ENCODE data around the gene OR7C1.
"Not testable (repeated sequence)": the region's sequence is repeated elsewhere in the genome, so short reads cannot be mapped to it uniquely, and the experiment has no call there.

Gene OR7C1

DNA sequence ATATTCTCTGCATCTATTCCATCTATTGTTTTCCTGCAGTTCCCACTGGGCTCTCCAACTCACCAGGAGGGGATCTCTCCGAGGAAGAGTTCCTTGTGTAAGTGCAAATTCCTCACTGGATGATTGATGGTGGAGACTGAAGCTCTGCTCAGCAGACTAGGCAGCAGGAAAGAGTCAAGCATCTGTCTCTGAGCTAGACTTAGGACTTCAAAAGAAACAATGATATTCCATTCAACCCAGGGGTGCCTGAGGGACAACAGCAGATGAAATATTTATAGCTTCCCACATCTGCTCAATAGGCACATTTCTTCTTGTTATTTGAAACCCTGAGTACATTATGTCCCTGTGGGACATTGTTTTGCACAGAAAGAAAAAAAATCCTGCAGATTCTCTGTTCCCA lies at the start of gene OR7C1, which contains the start of gene OR7A5:
TSS of gene OR7C1 (minus strand) at position 175 of the 400 bp plus-strand sequence. CDS start 35,049 bp downstream, outside the sequence.
TSS of gene OR7A5 (minus strand) at position 175 of the 400 bp plus-strand sequence. CDS start 6,944 bp downstream, outside the sequence.
- no peak for DNase-seq

DNA sequence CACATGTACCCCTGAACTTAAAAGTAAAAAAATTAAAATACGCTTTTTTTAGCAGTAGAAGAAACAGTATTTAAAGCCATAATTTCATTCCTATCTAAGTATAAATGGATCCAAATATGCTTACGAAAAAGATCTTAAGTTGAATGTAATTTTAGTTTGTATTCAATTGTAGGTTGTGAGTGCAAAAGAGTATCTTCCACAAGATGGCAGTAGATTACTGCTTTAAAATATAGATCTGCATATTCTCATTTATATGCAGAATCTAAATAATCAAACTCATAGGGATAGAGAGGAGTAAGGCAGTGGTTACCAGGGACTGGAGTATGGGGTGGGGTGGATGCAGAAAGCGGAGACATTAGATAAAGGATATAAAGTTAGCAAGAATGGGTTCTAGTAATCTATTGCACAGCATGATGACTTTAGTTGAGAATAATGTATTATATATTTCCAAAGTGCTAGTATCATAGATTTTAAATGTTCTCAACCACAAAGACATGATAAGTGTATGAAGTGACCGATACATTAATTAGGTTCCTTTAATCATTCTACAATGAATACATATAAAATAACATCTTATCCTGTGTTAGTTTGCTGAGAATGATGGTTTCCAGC lies 36.7 kb upstream of the OR7C1 start:
- peak in 1 of 2 experiments; percentile 23 for DNase-seq

DNA sequence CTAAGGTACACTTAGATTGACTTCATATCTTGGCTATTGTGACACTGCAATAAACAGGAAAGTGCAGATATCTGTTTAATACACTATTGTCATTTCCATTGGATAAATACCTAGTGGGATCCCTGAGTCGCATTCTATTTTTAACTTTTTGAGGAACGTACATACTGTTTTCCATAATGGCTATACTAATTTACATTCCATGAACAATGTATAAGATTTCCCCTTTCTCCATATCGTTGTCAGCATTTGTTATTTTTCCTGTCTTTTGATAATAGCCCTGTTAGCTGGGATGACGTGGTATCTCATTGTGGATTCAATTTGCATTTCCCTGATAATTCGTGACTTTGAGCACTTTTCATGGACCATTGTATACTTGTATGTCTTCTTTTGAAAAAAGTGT lies 33.5 kb upstream of the OR7C1 start:
- DNase-seq = no peak

DNA sequence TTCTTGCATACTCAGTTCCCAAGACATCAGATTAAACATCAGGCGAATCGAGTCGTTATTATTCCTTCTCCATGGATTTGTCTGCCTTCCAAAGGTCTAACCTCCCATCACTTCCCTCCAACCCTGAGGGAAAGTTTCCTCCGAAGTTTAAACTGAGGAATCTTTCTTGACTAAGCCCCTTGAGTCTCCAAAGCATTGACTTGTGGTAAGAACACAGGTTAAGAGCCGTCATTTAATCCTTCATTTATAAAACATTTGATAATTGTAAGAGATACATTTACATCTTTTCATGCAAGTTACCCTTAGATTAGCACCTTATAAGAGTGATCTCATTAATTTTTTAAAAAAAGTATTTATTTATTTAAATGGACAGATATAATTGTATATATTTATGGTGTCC lies 13.8 kb upstream of the OR7C1 start, which contains the start of gene OR7A10:
TSS of gene OR7A10 (minus strand) at position 101 of the 400 bp plus-strand sequence. CDS start 7,045 bp downstream, outside the sequence.
- DNase-seq = no peak

DNA sequence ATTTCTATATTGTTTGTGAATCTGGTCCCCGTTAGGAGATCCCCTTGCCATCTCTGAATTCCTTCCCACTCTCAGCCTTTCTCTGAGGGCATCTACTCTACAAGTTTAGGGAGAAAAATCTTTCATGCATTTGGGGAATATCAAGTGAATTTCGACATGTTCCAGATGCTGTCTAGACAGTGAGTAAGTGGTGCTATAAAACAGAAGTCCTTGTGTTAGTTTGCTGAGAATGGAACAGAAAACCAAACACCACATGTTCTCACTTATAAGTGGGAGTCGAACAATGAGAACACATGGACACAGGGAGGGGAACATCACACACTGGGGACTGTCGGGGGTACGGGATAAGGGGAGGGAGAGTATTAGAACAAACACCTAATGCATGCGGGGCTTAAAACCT lies 8.6 kb upstream of the OR7C1 start:
- no peak for DNase-seq

DNA sequence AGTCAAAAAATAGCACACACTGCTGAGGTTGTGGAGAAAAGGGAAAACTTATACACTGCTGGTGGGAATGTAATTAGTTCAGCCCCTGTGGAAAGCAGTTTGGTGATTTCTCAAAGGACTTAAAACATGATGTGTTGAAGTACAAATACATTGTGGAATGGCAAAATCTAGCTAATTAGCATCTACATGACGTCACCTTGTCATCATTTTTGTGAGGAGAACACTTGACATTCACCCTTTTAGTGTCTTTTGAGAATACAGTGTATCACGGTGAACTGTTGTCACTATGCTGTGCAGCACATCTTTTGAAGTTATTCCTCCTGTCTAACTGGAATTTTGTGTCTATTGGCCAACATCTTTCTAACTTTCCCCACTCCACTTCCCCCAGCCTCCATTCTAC lies 8.2 kb upstream of the OR7C1 start:
- no peak for DNase-seq

DNA sequence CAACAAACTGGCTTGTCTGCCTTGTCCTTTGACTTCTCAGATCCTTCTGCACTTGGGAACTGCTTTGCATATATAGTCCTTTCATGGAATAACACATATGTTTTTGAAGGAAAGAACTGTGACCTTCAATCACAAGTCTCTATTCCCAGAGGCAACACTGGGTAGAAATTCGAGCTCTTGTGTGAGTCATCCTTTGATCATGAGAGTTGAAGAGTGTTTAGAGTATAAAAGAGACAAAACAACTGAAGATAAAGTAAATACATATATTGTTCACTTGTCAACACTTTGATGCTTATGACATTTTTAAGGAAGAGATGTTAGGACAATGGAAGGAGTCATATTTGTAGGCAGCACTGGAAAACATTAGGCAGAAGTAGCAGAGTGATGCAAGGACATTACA lies 5.2 kb upstream of the OR7C1 start:
- DNase-seq = no peak

DNA sequence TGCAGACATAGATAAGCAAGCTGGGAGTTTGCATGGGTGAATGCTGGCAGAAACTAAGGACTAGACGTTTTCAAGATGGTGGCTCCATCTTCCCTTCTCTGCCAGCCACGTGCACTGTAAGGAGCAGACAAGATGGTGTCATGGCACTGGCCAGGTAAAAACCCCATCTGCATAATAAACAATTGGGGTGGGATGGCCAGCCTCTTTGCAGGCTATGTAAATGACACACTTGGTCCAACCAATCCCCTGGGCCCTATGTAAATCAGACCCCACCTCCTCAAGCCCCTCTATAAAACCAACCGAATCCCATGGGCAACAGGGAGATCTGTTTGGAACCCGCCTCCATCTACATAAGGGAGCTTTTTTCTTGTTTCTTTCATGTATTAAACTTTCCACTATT lies 2.4 kb upstream of the OR7C1 start:
- no peak for DNase-seq

DNA sequence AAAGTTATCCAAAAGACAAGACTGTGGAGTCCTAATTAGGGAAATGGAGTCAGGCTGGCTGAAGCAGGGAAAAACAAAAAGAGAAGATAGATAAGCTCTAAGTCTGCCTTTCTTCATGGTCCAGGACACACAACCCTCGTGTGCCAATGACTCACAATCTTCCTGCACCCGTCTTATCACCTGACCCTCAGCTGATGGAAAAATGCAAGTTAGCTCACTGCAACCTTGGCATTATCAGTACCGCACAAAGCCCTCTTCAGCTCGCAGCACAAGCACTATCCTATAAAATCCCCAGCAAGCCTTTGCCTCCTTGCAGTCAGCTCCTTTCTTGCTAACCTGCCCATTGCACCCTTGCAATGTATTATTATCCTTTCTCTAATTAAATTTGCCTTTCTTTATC lies 4.3 kb downstream of the OR7C1 start:
- DNase-seq = no peak

DNA sequence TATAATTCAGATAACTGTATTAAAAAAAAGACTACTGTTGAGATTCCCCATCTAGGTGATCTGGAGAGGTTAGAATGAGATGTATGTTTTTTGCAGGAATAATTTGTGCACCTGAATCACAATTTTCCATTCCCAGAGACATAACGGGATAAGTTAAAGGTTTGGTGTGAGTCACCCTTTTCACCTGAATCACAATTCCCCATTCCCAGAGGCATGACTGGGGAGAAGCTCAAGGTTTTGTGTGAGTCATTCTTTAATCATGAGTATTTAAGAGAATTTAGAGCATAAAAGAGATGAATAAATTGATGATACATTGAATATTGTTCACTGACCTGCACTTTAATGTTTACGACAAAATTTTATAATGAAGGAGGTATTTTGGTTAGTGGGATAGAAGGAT lies 9.0 kb downstream of the OR7C1 start:
- no peak for DNase-seq

DNA sequence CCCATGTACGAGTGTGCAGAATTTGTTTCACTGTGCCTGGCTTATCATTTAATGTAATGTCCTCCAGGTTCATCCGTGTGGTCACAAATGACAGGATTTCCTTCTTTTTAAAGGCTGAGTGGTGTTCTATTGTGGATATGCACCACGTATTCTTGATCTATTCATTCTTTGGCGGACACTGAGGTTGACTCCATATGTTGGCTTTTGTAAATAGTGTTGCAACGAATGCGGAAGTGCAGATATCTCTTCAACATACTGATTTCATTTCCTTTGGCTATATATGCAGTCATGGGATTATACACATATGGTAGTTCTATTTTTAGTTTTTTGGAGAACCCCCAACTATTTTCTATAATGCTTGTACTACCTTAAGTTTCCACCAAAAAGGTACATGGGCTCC lies 13.0 kb downstream of the OR7C1 start:
- no peak for DNase-seq

DNA sequence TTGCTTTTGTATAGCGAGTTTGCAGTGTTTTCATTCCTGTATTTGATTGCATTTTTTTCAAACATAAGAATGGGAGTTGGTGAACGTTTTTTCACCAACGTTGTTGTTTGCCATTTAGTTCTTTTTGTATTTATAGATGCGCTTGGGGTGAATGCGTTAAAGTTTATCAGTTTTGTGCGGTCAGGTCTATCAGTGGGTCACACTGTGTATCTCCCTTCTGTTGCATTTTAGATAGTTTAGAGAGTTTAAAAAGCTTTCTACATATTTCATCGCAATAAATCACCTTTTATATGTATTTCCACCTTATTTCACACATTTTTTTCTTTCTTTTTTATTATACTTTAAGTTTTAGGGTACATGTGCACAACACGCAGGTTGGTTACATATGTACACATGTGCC lies 16.4 kb downstream of the OR7C1 start:
- DNase-seq = no peak

DNA sequence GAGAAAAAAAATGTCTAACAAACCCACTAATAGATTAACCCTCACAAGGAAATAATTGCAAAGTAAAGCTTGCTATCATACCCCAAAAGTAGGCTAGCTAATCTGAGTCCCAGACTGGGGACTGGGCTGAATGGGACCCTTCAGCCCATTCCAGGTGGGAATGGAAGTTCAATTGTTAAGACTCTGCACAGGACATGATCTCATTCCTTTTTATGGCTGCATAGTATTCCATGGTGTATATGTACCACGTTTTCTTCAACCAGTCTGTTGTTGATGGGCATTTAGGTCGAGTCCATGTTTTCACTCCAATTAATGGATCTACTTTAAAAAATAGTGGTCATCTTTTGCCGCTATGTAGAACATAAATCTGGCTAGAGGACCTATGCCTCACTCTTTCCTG lies 17.9 kb downstream of the OR7C1 start:
- DNase-seq = no peak

DNA sequence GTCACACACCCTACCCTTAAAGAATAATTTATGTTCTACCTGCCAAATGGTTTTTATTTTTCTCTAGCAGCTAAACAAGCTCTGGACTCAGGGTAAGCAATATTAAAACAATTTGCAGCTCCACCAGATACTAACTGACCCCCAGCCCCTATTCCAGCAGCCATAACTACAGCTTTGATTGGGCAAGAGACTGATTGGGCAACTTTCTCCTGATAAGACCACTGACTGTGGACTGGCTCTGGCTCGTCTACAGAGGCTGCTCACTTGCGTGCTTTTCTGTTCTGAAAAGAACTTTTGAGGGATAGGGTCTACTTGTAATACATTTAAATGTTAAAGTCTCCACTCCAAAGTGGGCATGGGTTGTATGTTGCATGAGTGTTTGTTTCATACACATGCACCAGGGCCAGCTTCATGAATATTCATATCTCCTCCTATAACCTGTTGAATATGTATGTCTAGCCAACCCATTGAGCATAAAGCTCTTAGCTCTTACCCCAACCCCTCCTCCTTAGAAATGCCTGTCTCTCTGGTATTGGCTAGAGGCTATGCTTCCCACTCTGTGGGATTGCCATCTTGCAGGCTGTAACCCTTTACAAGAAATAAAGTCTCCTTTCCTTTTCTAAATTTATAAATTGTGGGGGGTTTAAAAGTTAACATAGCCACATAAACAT lies 19.9 kb downstream of the OR7C1 start:
- no peak for DNase-seq

DNA sequence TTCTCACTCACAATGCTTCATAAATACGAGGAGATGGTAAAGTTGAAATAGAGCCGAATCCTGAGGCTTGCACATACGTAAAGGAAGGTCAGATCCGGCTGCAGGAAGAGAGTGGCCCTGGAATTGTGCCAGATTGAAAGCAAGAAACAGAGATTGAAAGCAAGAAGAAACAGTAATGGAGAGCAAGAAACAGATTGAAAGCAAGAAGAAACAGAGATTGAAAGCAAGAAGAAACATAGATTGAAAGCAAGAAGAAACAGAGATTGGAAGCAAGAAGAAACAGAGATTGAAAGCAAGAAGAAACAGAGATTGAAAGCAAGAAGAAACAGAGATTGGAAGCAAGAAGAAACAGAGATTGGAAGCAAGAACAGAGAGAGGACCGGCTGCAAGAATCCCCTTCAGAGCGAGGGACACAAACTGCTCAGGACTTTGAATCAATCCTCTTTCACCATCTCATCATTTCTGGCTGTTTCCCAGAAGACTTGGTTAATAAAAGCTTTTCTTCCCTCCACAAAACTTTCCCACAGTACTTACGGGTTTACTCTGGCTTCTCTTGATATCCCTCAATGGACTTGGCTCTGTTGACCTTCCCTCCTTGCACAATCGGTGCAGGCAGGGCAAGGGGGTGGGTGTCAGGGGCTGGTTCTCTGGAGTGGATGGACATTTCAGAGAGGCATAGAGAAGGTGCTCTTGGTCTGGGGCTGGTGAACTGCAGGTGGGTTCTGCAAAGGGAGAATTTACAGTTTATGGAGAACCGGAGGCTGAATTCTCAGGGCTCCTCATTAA lies 25.5 kb downstream of the OR7C1 start:
- DNase-seq = no peak

DNA sequence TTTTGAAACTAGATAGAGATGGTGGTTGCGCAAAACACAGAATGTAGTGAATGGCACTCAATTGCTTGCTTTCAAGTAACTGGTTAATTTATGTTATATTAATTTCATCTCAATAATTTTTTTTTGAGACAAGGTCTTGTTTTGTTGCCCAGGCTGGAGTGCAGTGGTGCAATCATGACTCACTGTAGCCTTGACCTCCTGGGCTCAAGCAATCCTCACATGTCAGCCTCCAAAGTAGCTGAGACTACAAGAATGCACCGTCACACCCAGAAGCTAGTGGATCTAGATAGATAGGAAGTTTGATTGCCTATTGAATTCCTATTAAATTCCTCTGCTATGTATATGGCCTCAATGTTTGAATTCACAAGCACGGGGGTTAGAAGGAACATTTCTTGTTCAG lies 30.2 kb downstream of the OR7C1 start:
- no peak for DNase-seq

DNA sequence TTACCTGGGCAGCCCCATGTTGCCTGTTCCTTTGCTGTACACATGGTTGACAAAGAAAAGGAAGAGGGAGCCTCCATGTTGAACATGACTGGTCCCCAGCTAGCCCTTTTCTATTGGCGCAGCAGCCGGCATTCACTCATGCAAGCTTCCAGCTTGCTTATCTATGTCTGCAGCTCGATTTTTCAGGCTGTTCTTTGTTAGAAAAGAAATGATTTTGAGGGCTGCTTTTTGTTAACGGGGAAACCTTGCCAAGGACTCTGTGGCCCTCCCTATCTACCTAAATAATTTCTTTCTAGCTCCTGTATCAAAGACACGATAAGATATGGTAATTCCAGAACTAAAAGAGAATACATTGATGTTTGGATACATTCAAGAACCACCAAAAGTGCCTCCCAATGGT lies 36.2 kb downstream of the OR7C1 start:
- DNase-seq = no peak

DNA sequence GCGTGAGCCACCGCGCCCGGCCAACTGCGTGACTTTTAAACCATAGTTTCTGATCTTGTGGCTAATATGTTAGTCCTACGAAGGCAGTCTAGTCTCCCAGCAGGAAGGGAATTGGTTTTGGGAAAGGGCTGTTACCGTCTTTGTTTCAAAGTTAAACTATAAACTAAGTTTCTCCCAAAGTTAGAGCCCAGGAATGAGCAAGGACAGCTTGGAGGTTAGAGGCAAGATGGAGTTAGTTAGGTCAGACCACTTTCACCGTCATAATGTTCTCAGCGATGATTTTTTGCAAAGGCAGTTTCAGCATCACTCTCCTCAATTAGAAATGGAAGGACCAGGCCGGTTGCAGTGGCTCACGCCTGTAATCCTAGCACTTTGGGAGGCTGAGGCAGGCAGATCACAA lies 39.0 kb downstream of the OR7C1 start:
- DNase-seq = no peak

DNA sequence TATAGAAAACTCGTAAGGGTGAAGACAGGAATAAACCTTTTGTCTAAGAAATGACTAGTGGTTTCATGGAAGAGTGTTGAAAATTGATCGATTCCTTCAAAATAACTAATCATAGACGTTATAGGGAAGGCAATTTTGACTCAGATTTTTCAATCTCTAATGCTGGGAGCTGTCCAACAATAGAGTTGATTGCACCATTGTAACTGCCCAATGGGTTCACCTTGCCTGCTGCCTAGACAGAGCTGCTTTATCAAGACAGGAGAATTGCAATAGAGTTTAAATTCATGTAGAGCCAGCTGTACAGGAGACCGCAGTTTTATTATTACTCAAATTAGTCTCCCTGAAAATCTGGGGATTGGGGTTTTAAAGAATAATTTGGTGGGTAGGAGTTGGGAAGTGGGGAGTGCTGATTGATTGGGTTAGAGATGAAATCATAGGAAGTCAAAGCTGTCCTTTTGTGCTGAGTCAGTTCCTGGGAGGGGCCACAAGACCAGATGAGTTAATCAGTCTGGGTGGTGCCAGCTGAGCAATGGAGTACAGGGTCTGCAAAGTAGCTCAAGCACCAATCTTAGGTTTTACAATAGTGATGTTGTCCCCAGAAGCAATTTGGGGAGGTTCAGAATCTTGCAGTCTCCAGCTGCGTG lies 39.8 kb downstream of the OR7C1 start:
- DNase-seq = no peak

DNA sequence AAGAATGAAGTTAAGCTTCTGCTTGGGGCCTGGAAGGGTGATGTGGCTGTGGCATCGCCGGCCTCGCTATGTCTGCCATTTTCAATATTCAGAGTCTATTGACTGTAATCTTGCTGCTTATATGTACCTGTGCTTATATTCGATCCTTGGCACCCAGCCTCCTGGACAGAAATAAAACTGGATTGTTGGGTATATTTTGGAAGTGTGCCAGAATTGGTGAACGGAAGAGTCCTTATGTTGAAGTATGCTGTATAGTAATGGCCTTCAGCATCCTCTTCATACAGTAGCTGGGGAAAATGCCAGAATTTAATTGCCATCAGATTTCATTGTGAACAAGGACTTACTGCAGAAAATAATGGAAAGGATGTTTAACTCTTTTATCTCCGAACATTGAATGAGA lies 42.7 kb downstream of the OR7C1 start:
- not testable (repeated sequence) for DNase-seq

DNA sequence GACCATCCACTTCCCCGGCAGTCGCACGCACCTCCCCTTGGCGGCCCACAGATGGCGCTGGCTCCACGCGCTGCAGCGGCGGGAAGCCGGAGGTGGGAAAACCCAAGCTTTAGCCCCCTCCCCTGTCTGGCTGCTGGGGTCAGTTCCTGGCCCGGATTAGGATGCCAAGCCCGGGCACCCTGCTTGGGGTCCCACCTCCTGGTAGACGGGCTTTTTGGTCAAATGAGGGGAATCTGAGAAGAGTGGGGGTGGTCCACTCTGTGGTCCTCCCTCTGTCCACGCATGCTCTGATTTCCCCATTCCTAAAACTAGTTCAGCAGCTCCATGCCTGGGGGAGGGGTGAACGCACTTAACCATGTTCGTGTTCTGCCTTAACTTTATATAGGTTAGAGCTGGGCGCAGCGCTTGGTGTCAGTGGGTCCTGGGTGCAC lies 48.5 kb downstream of the OR7C1 start:
- peak in 1 of 2 experiments; percentile 9 for DNase-seq

DNA sequence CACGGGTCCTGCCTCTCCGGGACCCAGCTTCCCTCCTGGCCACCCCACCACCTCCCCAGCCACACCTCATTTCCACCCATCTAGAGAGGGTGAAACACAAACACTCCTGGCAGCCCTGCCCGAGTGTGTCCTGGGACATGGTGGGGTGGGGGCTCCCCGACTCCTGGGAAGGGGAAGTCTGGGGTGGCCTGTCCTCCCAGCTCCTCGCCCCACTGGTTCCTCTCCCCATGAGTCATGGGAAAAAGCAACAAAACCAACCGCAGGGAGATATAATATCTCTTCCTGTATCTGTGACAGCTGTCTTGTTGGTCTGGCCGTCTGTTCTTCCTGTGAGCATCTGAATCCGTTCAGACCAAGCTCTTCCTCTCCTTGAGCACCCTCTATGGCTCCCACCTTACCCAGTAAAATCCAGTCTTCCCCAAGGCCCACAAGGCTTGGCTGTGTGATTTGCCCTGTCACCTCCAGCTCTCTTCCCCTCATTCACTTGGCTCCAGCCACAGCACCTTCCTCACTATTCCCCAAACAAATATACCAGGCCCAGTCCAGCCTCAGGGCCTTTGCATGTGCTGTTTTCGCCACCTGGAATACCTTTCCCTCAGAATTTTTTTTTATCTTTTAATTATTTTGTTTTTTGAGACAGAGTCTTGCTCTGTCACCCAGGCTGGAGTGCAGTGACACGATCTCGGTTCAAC lies 49.7 kb downstream of the OR7C1 start:
- DNase-seq = not testable (repeated sequence)

DNA sequence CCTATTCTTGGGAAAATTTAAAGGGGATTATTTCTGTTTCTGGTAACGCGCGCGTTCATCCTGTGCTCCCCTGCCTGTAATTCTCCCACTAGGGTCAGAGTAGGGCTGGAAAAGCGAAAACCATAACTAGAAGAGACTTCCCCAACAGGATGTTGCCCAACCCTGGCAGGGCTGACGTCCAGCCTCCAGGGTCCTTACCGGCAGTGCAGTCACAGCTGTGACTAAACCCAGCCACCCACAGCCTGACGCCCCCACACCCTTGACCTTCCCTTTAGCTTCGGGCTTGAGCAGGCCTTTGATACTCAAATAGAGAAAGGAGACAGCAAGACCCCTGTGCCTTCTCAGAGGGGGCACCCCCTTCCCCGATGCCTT lies 50.3 kb downstream of the OR7C1 start:
- DNase-seq = not testable (repeated sequence)
